Measurements from ENCODE around the gene AUTS2.

The AUTS2 gene

DNA sequence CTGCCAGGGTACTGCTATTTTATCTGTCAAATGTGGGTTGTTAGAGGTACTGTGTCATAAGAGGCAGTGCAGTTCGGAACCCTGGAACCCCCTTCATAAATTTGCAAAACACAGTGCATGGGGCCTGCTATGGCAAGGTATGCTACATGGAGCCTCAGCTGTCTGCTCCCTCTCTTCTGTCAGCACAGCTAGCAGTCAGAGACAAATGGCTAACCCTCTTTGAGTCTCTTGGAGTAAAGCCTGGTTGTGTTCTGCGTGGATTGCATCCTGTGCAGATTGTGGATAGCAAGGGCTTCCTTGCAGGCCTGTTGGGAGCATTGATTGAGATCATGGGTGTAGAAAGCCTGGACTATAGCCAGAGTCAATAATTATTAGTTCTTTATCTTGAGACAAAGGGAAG lies 397.8 kb downstream of the AUTS2 start:
- no peak for DNase-seq (ENCODE audit: low read depth)
- TF ChIP-seq, protein P1, sequence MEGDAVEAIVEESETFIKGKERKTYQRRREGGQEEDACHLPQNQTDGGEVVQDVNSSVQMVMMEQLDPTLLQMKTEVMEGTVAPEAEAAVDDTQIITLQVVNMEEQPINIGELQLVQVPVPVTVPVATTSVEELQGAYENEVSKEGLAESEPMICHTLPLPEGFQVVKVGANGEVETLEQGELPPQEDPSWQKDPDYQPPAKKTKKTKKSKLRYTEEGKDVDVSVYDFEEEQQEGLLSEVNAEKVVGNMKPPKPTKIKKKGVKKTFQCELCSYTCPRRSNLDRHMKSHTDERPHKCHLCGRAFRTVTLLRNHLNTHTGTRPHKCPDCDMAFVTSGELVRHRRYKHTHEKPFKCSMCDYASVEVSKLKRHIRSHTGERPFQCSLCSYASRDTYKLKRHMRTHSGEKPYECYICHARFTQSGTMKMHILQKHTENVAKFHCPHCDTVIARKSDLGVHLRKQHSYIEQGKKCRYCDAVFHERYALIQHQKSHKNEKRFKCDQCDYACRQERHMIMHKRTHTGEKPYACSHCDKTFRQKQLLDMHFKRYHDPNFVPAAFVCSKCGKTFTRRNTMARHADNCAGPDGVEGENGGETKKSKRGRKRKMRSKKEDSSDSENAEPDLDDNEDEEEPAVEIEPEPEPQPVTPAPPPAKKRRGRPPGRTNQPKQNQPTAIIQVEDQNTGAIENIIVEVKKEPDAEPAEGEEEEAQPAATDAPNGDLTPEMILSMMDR (conservative IDR thresholded peaks at IDR 0.05; ENCODE audit: low read depth, low read length) = no peak
- no peak overlapping the region for H3K4me3 ChIP-seq (ENCODE audit: low read length)

DNA sequence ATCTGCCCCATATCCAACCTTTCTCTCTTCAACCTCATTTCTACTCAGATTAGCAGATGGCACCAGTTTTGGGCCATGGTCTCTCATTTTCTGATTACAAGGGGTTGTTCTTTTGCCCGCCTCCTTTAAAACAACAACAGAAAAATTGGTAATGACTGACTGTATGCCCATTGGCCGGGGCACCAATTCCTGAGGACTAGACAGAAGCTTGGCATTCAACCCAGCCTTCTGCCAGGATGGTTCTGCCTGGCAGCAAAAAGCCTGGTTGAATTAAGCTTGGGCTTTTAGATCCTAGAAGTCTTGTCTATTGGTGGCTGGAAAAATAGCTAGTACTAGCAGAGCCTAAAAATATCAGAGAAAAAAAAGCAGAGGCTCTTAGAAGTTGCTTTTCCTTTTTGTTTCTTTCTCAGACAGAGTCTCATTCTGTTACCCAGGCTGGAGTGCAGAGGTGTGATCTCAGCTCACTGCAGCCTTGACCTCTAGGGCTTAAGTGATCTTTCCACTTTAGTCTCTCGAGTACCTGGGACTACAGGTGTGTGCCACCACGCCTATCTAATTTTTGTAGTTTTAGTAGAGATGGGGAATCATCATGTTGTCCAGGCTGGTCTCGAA lies 402.6 kb downstream of the AUTS2 start:
- no peak overlapping the region for H3K4me3 ChIP-seq (ENCODE audit: low read length)
- DNase-seq (ENCODE audit: low read depth) = no peak
- TF ChIP-seq, protein P1 (conservative IDR thresholded peaks at IDR 0.05; ENCODE audit: low read depth, low read length) = no peak

DNA sequence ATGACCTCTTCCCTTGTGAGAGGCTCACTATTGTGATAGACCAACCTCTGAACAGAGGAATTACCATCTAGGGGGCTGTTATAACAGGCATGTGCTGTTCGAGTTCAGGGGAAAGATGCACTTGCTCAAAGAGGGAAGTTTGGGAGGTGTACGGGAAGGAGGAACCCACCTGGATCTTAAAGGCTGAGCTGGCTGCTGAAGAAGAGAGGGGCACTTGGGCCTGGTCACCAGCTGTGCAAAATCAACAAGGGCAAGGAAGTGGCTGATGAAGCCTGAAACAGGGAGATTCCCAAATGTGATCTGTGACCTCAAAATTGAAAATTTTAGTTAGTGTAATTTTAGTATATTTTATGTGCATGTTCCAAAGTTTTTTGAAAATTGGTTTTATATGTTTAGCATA lies 407.2 kb downstream of the AUTS2 start:
- DNase-seq (ENCODE audit: low read depth) = no peak
- no peak overlapping the region for H3K4me3 ChIP-seq (ENCODE audit: low read length)
- TF ChIP-seq, protein P1 (conservative IDR thresholded peaks at IDR 0.05; ENCODE audit: low read depth, low read length) = no peak

DNA sequence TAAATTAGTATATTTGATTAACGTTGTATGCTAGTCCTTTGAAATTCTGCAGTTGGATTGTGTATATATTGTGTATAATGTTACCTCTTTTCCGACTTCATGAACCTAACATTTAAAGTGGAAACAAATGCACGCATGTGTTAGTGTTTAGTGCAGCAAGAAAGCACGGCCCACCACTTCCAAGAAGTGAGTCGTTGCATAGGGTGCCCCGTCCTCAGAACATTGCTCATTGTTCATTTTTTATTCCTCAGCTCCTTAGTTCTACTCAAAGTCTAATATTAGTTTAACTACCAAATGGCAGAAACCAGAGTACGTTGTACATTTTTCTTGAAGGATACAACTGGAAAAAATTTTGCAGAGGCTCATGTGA lies 407.6 kb downstream of the AUTS2 start:
- no peak for DNase-seq (ENCODE audit: low read depth)
- no peak overlapping the region for H3K4me3 ChIP-seq (ENCODE audit: low read length)

DNA sequence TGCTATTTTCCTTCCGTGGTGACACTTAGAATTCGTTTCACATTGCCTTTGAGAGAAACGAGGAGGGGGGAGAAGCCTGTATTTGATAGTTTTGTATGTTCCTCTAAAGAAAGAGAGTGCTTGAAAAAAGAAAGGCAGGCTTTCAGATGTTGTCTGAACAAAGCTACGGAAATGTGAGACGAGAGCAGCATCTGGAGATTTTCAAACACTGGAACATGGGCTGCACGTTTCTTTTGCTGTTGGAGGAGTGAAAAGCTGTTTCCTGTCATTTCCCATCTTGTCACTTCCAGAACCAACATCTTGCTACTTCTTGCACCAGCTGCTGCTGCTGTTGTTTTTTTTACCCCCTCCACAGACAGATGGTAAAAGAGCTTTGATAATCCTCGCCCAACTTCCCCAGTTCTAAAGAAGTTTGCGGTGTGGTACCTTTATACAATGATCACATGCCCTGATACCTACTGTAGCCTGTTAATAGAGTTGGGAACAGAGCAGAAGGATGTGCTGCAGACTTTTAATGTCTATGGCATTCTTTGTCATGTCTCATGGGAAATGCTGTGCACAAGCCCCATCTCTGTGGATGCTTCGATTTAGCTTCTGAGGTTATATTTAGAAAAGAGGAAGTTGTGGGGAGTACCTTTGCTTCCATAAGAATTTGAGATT lies 408.1 kb downstream of the AUTS2 start:
- TF ChIP-seq, protein P1 (conservative IDR thresholded peaks at IDR 0.05; ENCODE audit: low read depth, low read length) = no peak
- no peak for DNase-seq (ENCODE audit: low read depth)
- no peak overlapping the region for H3K4me3 ChIP-seq (ENCODE audit: low read length)

More for the DNA sequence above, 407.6 kb downstream of the AUTS2 start:
- TF ChIP-seq, protein P1 (conservative IDR thresholded peaks at IDR 0.05; ENCODE audit: low read depth, low read length) = no peak

DNA sequence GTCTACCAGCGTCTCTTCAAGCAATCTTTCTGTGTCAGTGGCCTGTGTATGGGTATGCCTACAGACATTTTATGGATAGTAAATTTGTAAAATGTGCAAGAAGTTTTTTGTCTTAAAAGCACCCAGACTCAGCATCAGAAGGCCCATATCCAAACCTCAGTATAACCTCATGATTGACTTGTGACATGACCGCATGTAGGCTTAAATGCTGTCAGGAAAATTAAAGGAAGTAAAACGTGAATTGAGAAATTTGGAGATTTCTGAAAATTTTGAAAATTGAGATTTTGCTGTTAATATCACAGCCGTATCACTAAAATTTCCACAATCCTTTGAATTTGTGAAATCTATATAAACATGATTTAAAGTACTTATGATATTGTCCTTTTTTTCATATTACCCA lies 410.2 kb downstream of the AUTS2 start:
- TF ChIP-seq, protein P1 (conservative IDR thresholded peaks at IDR 0.05; ENCODE audit: low read depth, low read length) = no peak
- no peak overlapping the region for H3K4me3 ChIP-seq (ENCODE audit: low read length)
- no peak for DNase-seq (ENCODE audit: low read depth)
